Endothelial cell of umbilical vein (primary cell): ENCODE measurements around the gene HNRNPH1.

Experiments used
- EZH2 ChIP-seq: IDR thresholded peaks from 2 replicates; pipeline ENCODE4 v1.6.1; 2012; ENCODE audit warnings: borderline replicate concordance, low read depth, mild to moderate bottlenecking, moderate library complexity, low read length, inconsistent platforms; ENCODE audit not compliant: severe bottlenecking
- JUN ChIP-seq: IDR thresholded peaks from 2 replicates; pipeline ENCODE4 v1.6.1; 2011; ENCODE audit warnings: borderline replicate concordance, low read depth; ENCODE audit not compliant: insufficient read length, insufficient read depth
- POLR2A ChIP-seq: IDR thresholded peaks from 2 replicates; pipeline ENCODE4 v1.6.1; 2012; ENCODE audit warnings: low read depth, mild to moderate bottlenecking, control low read depth, low read length
- POLR2AphosphoS5 ChIP-seq: IDR thresholded peaks from 2 replicates; pipeline ENCODE4 v1.6.1; 2012; ENCODE audit warnings: low read depth, mild to moderate bottlenecking, control low read depth, low read length, moderate library complexity; ENCODE audit not compliant: insufficient read depth
- TF ChIP-seq, protein P1 (sequence below), 2 donors: IDR thresholded peaks; 1 replicate in 1 of 2; 2 replicates in 1 of 2; pipeline ENCODE4 v1.5.1; 2011; ENCODE audit warnings: low read length in 2 of 2, mild to moderate bottlenecking in 2 of 2, moderate library complexity in 2 of 2, control low read depth in 1 of 2, inconsistent platforms in 1 of 2, low read depth in 1 of 2; ENCODE audit not compliant: insufficient read depth in 1 of 2; ENCODE audit errors: extremely low read depth in 1 of 2

DNA sequence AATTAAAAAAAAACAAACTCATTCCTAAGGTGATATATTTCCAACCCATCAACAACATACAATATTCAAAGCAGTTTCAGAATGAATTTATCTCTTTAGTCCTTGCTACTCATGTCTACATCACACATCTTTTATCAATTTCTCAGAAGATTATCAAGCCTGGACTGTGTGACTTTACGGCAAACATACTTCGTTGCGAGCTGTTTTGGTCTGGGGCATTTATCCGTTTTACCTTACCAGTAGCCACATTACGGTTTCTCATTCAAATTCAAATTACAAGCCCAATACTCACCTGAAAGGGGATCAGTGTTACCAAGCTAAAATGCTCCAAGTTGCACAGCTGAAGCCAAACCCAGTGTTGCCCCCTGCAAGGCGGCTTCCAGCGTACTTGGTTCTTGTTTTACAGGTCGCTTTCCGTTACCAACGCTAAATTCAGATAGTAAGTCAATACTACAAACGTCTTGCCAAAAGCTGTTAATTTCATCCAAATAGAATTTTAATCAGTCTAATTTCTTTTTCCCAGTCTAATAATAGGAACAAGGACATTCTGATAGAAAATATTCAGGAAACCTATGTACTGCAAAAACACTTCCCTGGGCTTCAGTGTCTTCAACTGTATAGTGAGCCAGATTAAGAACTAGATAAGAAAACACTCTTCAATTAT, 1.8 kb downstream of the HNRNPH1 start:
- TF ChIP-seq JUN (no peak), POLR2AphosphoS5 (no peak), POLR2A (peak; percentile 56), EZH2 (no peak)
- TF ChIP-seq, protein P1, sequence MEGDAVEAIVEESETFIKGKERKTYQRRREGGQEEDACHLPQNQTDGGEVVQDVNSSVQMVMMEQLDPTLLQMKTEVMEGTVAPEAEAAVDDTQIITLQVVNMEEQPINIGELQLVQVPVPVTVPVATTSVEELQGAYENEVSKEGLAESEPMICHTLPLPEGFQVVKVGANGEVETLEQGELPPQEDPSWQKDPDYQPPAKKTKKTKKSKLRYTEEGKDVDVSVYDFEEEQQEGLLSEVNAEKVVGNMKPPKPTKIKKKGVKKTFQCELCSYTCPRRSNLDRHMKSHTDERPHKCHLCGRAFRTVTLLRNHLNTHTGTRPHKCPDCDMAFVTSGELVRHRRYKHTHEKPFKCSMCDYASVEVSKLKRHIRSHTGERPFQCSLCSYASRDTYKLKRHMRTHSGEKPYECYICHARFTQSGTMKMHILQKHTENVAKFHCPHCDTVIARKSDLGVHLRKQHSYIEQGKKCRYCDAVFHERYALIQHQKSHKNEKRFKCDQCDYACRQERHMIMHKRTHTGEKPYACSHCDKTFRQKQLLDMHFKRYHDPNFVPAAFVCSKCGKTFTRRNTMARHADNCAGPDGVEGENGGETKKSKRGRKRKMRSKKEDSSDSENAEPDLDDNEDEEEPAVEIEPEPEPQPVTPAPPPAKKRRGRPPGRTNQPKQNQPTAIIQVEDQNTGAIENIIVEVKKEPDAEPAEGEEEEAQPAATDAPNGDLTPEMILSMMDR (IDR thresholded peaks at IDR 0.05; ENCODE audit: extremely low read depth in 1 of 2, insufficient read depth in 1 of 2, low read depth in 1 of 2, low read length in 2 of 2): no peak
